Dedifferentiated amniotic fluid mesenchymal stem cell (primary cell): Measurements from ENCODE around the gene PPAN.

Source experiments
- DNase-seq: peaks from one replicate; pipeline ENCODE4 v3.0.0-alpha.2; 2016; ENCODE audit errors: extremely low spot score

Gene PPAN

DNA sequence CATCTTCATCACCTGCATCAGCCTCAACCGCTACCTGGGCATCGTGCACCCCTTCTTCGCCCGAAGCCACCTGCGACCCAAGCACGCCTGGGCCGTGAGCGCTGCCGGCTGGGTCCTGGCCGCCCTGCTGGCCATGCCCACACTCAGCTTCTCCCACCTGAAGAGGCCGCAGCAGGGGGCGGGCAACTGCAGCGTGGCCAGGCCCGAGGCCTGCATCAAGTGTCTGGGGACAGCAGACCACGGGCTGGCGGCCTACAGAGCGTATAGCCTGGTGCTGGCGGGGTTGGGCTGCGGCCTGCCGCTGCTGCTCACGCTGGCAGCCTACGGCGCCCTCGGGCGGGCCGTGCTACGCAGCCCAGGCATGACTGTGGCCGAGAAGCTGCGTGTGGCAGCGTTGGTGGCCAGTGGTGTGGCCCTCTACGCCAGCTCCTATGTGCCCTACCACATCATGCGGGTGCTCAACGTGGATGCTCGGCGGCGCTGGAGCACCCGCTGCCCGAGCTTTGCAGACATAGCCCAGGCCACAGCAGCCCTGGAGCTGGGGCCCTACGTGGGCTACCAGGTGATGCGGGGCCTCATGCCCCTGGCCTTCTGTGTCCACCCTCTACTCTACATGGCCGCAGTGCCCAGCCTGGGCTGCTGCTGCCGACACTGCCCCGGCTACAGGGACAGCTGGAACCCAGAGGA is 7.9 kb downstream of the PPAN start:
- no peak for DNase-seq

DNA sequence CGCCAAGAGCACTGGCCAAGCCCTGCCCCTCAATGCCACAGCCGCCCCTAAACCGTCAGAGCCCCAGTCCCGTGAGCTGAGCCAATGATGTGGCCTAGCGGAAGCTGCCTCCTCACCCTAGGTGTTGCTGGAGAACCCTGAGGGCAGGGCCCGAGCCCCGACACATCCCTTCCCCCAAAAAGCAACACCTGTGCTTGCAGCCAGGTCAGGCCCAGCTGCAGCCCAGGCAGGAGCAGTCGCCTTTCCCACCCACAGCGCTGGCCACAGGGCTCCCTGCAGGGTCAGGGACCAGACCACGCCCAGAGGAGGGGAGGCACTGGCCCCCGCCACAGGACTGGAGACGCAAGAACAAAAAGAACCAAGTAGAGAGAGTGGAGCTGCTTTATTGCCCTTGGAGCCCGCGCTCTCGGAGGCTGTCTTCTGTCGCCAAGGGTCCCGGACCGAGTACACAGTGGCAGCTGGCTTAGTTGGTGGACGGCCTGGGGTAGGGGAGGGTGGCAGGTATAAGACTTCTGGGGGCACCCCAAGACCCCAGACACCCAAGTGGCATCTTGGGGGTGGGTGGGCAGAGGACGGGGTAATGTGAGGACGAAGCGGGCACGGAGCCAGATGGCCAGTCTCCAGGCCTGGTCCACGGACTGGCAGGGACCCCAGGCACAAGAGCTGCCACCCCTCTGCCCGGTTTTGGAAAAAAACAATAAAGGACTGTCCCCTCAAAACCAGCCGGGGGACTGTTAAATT is 8.7 kb downstream of the PPAN start:
- DNase-seq, result no peak

DNA sequence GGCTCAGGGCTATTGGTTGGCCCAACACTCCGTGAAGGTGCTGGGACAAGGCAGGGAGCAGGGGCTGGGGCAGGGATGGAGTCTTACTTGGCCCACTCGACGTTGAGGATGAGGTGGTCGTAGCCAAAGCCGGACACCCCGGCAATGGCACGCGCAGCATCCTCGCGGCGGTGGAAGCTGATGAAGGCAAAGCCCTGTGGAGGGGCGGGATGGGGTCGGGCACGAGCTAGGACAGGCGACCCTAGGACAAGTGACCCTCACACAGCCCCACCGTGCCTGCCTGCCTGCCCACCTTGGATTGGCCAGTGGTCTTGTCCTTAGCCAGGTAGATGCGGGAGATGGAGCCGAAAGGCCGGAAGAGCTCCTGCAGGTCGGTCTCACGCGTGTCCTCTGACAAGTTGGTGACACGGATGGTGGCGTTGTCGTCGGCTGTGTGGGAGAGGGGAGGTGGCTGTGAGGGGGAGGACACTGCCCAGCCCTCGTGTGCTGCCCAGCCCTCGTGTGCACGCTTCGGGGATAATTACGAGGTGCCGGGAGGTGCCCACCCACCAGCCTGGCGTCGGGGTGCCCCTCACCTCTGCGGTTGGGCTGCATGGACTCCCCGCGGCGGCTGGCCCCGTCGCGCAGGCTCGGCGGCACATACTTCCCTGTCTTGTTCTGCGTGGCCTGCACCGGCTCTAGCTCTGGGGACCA is 9.4 kb downstream of the PPAN start:
- no peak for DNase-seq

DNA sequence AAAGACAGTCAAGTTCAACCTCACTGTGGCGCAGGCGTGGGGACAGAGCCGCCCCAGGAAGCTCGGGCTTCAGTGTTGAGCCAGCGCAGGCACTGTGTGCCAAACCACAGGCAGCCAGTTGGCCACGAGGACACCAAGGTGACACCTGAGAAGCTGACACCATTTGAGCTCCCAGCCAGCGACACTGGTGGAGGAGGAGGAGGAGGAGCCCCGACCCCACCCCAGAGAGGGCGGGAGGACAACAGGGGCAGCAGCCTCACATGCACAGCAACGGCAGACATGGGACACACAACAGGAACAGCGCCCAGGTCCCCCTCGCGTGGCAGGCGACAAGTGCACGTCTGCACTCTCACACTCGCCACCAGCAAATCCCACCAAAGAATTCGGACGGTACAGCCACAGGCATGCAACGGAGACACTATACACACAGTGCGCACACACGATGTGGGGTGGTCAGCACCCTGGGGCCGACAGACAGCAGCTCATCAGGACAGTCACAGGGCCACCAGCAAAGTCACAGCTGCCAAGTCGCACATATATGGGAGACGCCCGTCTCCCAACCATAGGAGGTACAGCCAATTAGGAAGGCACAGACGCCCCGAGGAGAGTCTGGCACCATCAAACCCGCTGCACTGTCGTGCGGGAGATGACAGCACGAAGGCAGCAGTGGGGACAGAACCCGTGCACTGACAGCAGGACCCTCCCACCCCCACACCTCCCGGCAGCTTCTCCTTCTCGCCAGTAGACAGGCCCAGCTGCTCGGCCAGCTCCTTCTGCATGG is 10.1 kb downstream of the PPAN start:
- no peak for DNase-seq

DNA sequence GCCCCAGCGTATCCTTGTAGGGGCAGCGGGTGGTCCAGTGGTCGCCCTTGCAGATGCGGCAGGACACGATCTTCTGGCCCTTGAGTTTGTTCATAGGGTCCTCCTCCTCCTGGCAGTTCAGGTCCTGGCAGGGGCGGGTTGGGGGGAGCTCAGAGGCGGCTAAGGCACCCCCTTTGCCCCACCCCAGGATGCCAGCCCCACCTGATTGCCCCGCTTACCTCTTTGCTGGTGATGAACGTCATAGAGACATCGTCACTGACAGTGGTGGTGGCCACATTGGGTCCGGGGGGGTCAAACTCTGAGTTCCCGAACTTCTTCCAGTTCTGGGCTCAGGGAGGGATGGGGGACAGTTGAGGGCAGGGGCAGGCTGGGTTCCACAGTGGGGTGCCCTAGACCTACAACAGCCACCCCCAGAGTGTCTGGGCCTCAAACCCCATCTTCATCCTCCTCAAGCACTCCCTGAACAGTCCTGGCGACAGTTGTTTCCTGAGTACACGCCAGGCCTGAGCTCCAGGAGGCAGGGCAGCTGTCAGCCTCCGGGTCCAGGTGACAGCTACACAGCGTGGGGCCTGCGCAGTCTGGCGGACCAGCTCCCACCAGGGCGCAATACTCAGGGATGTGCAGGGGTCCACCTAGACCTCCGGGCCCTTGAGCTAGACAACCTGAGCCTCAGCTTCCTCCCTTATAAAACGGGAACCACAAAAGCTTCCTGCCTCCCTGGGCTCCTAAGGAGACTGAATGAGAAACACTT is 10.9 kb downstream of the PPAN start:
- no peak for DNase-seq

DNA sequence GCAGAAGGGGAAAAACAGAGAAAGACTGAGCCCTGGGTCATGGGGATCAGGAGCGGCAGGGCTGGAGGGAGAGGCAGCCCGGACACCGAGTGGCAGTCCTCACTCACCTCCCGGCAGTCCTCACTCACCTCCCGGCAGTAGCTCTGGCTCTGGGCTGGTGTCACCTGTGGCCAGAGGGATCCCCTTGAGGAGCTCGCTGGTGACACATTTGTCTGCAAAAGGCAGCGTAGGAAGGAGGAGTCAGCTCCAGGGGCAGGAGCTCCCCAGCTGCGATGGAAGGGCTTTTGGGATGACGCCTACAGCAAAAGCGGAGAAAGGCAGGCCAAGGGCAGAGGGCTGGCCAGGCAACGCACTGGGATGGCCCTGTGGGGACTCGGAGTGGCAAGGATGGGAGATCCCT is 12.8 kb downstream of the PPAN start:
- DNase-seq, result no peak

DNA sequence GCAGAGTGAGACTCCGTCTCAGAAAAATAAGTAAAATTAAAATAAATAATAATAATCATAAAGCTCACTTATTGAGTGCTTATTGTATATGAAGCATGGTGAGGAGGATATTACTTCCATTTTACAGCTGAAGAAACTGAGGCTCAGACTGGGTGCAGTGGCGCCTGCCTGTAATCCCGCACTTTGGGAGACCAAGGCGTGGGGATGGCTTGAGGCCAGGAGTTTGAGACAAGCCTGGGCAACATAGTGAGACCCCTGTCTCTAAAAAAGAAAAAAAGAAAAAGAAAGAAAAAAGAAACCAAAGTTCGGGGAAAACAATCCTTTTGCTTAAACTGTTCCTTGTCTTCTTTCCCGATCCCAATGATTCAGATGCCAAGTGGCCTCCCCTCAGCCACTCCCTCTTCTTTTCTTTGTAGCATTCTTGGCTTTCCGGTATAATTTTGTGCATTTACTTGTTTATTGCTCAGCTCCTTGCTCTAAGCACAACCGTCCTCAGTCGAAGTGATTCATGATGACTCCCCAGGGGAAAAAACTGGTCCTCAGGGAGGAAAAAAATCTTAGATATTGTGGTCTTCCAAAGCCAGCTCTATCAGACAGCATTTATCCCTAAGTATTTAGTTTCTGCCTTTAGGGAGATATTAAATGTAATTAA is 14.5 kb downstream of the PPAN start:
- peak; percentile 75 for DNase-seq

DNA sequence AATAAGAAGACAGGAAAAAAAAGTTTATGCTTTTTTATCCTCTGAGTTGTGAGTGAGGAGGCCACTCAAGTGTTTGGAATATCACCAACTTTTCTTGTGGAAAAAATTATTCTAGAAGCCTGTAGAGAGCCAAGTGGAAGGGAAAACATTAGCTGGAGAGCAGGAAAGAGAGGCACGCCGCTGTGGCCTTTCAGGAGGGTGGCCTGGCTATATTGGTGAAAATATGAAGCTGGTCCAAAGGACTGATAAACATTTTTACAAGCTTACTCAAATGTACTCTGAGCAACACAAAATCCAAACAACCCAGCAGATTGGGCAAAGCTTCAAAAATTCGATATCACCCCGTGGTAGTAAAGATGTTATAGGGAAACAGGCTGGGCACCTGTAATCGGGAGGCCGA is 15.9 kb downstream of the PPAN start:
- peak; percentile 37 for DNase-seq

DNA sequence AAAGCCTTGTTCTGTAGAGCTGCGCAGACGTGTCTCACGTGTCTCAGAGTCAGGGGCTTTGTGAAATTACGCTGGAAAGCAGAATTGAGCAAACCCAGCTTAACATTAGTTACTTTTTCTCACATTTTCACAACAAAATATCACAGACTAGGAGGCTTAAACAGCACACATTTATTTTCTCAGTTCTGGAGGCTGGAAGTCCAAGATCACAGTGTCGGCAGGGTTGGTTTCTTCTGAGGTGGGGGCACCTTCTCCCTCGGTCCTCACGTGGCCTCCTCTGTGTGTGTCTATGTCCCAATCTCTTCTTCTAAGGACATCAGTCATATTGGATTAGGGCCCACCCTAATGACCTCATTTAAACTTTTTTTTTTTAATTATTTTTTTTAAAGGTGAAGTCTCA is 18.3 kb downstream of the PPAN start:
- no peak for DNase-seq

DNA sequence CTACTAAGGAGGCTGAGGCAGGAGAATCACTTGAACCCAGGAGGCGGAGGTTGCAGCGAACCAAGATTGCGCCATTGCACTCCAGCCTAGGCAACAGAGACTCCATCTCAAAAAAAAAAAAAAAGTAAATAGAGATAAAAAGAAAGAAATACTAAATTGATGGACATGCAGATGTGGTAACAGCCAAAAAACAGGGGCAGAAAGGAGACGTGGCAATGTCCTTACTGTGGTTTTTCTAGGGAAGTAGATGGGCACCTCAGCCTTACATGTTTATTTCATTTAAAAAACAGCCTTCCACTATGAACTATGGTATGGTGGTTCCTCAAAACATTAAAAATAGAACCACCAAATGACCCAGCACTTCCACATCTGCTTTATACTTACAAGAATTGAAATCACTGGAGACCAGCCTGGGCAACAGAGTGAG is 20.1 kb downstream of the PPAN start:
- no peak for DNase-seq

DNA sequence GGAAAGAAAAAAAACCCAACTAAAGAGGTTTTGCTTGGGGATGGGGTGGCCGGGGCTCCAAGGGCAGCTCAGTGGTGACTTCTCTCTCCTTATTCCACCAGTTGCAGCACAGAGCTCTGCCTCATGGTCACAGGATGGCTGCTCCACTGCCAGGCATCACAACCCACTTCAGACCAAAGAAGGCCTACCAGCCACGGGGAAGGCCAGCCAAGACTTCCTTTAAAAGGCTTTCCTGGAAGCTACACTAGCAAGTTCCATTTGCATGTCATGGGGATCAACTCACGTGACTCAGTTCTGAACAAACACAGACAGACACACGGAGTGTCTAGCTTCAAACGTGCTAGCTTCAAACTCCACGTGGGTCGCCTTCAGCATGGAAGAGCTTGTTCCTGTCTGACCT is 26.7 kb downstream of the PPAN start:
- DNase-seq, result no peak

DNA sequence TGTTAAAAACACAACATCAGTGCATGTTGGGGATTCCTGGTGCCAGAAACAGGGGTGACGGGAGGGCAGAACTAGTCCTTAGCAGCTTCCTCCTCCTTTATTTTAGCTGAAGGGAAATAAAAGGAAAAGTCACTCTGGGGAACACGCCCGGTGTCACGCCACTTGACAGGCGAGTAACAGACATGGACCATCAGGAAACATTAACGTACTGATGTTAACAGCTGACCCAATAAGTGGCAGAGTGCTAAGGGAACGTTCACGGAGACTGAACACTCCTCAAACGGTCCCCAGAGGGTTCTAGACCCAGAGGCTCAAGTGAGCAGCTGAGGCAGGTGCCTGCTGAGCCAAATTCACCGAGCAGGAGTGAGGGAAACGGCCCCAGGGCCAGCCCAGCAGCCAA is 27.4 kb downstream of the PPAN start:
- no peak for DNase-seq

DNA sequence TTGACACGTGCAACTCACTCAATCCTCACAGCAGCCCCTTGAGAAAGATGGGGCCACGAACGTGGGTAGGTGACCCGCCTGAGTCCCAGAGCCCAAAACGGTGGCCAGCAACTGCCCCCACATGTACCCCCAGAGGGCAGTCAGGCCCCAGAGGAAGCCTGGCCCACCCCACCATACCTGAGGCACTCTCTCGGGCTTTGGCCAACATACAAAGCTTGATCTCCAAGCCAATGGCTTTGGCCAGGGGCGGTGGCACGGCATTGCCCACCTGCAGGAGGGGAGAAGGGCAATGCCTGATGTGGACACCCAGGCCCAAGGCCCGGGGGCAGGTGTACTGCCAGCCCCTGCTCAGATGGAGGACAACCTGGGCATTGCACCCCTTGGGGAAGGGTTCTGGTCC is 27.9 kb downstream of the PPAN start:
- DNase-seq, result no peak

DNA sequence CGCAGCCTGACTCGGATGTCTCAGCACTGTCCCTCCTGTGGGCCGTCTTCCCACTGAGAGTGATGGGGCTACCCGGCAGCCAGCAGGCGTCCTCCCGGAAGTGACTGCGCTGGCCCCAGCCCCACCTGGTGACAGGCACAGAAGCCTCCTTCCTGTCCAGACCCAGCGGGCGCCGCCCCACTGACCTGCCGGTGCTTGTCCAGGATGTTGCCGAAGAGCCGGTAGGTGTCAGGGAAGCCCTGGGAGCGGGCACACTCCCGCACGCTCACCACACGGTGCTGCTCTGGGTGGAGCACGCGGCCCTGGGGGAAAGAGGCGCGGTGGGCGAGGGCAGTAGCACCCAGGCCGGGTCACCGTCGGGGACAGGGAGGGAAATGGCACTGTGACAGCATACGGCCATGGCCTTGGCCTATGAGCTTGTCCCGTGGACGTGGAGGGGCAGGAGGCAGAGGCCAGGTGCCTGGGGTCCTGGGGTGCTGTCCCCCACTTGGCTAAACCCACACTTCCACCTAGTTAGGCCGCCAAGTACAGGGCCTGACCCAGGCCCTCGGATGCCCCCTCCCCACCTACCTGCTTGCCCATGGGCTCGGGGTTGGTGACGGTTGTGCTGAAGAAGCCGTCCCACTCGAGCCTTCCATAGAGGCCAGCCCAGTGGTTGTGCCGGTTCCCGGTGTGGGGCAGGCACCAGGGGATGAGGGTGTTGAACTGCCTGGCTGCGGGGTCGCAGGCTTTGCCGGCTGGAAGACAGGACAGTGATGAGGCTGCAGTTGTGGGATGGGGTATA is 29.6 kb downstream of the PPAN start:
- DNase-seq, result no peak

DNA sequence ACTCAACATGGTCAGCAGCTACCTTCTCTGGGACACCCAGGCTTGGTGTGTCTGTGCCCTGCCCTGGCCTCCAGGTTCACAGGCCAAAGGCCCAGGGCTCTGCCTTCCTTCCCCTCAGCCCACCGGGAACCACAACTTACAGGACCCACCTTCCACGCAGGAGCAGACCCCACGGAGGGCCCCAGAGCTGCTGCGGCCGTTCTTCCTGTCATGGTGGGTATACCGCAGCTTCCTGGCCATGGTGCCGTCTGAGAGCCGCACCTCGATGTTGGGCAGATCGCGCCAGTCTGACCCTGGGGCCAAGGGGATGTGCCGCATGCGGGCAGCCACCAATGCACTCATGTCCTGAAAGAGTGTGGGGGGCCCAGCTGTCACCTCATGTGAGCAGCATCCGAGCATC is 30.8 kb downstream of the PPAN start:
- no peak for DNase-seq

DNA sequence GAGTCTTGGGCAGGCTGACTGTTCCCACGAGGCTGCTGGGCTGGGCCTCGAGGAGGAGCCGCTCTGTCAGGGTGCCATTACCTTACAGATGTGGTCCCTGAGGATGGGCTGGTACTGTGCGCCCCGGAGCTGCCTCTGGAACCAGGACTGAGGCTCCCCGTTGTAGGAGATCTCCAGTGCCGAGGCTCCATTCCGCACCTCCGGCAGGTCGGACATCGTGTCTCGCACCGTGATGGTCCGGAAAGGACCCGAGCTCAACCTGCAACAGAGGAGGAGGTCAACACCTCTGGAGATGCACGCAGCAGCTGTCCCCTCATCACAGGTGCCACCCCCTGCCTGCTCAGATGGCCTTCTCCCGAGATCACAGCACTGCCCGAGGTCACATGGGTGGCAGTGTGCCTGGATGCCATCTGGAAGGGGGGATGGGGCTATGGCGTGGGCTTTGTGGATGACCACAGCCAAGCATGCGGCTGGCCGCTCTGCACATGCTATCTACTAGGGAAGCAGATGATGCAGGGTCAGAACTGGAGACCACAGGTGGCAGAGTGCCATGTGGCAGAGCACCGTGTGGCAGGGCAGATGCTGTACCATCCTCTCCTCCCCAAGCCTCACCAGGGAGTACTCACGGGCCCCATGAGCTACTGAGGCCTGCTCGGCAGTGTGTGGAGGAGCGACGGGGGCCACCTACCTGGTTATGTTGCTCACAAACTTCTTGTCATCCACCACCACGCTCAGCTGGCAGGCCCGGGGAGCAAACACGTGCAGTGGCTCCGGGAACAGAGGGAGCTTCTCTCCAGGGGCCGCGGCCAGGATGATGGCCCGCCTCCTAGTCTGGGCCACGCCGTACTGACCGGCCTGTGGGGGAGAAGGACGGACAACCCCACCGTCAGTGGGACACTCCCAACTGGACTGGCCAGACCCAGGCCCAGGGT is 31.9 kb downstream of the PPAN start:
- DNase-seq, result no peak

DNA sequence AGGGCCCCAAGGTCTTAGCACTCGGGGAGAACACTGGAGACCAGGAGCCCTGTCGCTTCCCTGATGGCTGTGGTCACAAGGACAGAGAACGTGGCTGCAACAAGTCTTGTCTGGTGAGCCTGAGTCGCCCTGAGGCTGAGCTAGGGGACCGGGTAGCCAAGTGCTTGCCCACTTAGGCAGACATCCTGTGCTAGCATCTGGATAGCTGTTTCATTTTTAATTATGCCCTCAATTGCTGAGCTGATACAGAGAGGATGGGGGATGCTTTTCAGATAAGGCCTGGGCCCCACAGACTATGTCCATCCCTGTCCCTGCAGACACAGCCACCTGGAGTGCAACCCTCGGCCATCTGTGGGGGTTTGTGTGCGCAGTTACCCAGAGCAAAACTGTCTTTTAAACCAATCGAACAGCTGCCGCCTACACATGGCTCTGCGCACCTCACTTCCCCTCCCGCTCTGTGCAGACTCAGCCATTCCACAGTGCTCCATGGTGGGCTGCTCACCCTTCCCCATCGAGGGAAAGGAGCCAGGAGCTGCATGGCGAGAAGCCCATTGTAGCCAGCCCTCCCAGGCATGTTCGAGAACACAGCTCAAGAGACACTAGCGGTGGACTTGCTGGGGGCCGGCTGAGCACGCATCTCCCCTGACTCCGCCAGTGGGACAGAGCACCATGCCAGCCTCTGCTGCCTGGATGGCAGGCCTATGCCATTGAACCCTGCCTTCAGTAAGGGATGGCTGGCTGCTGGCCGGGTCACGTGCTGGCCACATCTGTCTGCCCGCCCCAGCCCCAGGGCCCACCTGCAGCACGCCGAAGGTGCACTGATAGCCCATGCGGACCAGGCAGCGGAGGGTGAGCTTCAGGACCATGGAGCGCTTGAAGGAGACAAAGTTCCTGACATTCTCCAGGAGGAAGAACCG is 33.0 kb downstream of the PPAN start:
- no peak for DNase-seq

DNA sequence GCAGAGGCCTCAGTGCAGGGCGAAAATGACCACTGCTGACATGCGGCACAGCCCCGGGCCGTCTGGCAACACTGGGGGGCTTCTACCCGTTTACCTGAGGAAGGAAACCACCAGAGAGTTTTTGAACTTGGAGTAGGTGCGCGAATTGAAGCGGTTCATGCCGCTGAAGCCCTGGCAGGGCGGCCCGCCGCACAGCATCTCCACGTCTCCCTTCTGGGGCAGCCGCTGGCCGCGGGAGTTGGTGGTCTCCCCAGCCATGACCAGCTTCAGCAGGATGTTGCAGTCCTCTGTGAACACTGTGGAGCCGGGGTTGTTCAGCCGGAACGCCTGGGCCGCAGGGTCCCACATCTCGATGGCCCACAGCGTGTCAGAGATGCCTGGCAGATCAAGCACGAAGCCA is 33.8 kb downstream of the PPAN start:
- no peak for DNase-seq
